Keratinocyte (primary cell): ENCODE measurements around the gene IDH3A. TPM values are rescaled to one million over a fixed set of nuclear protein-coding genes. Genes with fewer than 3 reads are reported as not detected.

Experiments used
- DNase-seq: peaks from one replicate; pipeline ENCODE4 v3.0.0-alpha.2; 2011; ENCODE audit warnings: low read depth, missing footprints, low spot score
- FAIRE-seq: peaks from 2 replicates; lab custom pipeline; 2011; peaks lifted over from hg19 to GRCh38; lab: Jason Lieb, UNC
- H2AFZ ChIP-seq: 2 replicates; pipeline ENCODE4 v1.6.0; 2012; ENCODE audit warnings: low read length, control low read depth, inconsistent platforms; ENCODE audit not compliant: control insufficient read depth
- H3K27ac ChIP-seq: 2 replicates; pipeline ENCODE4 v1.5.1; 2011; ENCODE audit warnings: low read length; ENCODE audit not compliant: control insufficient read depth, insufficient read depth
- H3K27me3 ChIP-seq: 3 replicates; pipeline ENCODE4 v1.6.0; 2011; ENCODE audit warnings: low read length; ENCODE audit not compliant: control insufficient read depth, insufficient read depth; ENCODE audit errors: extremely low read depth
- H3K36me3 ChIP-seq, 2 experiments: 2 replicates in 1 of 2; 3 replicates in 1 of 2; pipeline ENCODE4 v1.5.1; 2011; ENCODE audit warnings: low read length in 2 of 2, mild to moderate bottlenecking in 1 of 2; ENCODE audit not compliant: control insufficient read depth in 2 of 2, insufficient read depth in 2 of 2; ENCODE audit errors: extremely low read depth in 1 of 2
- H3K4me1 ChIP-seq: 3 replicates; pipeline ENCODE4 v1.5.1; 2011; ENCODE audit warnings: low read length; ENCODE audit not compliant: control insufficient read depth, insufficient read depth; ENCODE audit errors: extremely low read depth
- H3K4me2 ChIP-seq: 3 replicates; pipeline ENCODE4 v1.6.0; 2011; ENCODE audit warnings: low read depth, low read length; ENCODE audit not compliant: control insufficient read depth, insufficient read depth; ENCODE audit errors: extremely low read depth
- H3K4me3 ChIP-seq, 3 experiments: fragments of 200-600 bp in 1 of 3; sonication (generic) in 1 of 3; 2 replicates in 2 of 3; 3 replicates in 1 of 3; pipeline ENCODE4 v1.5.1; 2011 to 2016; ENCODE audit warnings: low read length in 3 of 3, mild to moderate bottlenecking in 3 of 3, control low read depth in 2 of 3, inconsistent platforms in 1 of 3, low read depth in 1 of 3, mixed read lengths in 1 of 3, mixed run types in 1 of 3, moderate library complexity in 1 of 3; ENCODE audit not compliant: control insufficient read depth in 2 of 3, insufficient read depth in 2 of 3; ENCODE audit errors: extremely low read depth in 1 of 3
- H3K79me2 ChIP-seq: 2 replicates; pipeline ENCODE4 v1.6.0; 2012; ENCODE audit warnings: low read length; ENCODE audit not compliant: control insufficient read depth, insufficient read depth
- H3K9ac ChIP-seq: 3 replicates; pipeline ENCODE4 v1.6.0; 2011; ENCODE audit warnings: low read length; ENCODE audit not compliant: control insufficient read depth, insufficient read depth; ENCODE audit errors: extremely low read depth
- H3K9me1 ChIP-seq: 3 replicates; pipeline ENCODE4 v1.6.0; 2011; ENCODE audit warnings: low read length; ENCODE audit not compliant: control insufficient read depth, insufficient read depth; ENCODE audit errors: extremely low read depth
- H3K9me3 ChIP-seq: 2 replicates; pipeline ENCODE4 v1.5.1; 2012; ENCODE audit warnings: low read depth, low read length; ENCODE audit not compliant: control insufficient read depth
- H4K20me1 ChIP-seq: 3 replicates; pipeline ENCODE4 v1.6.0; 2011; ENCODE audit warnings: low read length; ENCODE audit not compliant: control insufficient read depth, insufficient read depth; ENCODE audit errors: extremely low read depth
- EZH2 ChIP-seq: IDR thresholded peaks from one replicate; pipeline ENCODE4 v1.6.1; 2012; ENCODE audit warnings: inconsistent platforms, mild to moderate bottlenecking, low read length, moderate library complexity
- dilution Hi-C: fragments of 300-500 bp; cut with MboI; formaldehyde crosslinking; loops from one replicate; pipeline ENCODE4 v1.7.0; 2020; ENCODE audit warnings: low sequenced_read_pairs; ENCODE audit not compliant: extremely low pct_ligation_motif_present
- polyA plus RNA-seq, 5 experiments: library from polyadenylated mRNA; depleted of rRNA in 3 of 5; stranded (reverse) in 3 of 5; stranded (forward) in 1 of 5; unstranded in 1 of 5; fragments of >200 nt; gene quantifications; 1 replicate in 1 of 5; 2 replicates in 3 of 5; 3 replicates in 1 of 5; pipeline versions ENCODE4 v1.2.1 to v1.2.3, GENCODE V29; 2011 to 2012; ENCODE audit warnings: missing spikeins in 2 of 5, low read depth in 1 of 5, low replicate concordance in 1 of 5
- TF ChIP-seq, protein P1 (sequence below), 3 experiments: IDR thresholded peaks in 1 of 3; conservative IDR thresholded peaks in 1 of 3; optimal IDR thresholded peaks in 1 of 3; 2 replicates in 2 of 3; 3 replicates in 1 of 3; pipeline versions ENCODE3 to v1.5.1; 2011; ENCODE audit warnings: low read length in 3 of 3, mild to moderate bottlenecking in 3 of 3, moderate library complexity in 2 of 3, control low read depth in 1 of 3, inconsistent platforms in 1 of 3; ENCODE audit not compliant: insufficient read depth in 2 of 3; ENCODE audit errors: extremely low read depth in 1 of 3

IDH3A gene
- polyA plus RNA-seq, 1 donor (not counting 4 experiments of a cell fraction or from before 2014, with no cell fraction given), result 118 TPM

- dilution Hi-C loops, result no loop called here
These were observed 9.6 kb upstream of the IDH3A start for GRCh38 chr15:78139578-78139977.

GRCh38 chr15:78140292-78140691 is 8.9 kb upstream of the IDH3A start:
- dilution Hi-C loops, result no loop called here
- H3K27me3 ChIP-seq, result no peaks in the 10 kb centered on the region
- TF ChIP-seq, protein P1, sequence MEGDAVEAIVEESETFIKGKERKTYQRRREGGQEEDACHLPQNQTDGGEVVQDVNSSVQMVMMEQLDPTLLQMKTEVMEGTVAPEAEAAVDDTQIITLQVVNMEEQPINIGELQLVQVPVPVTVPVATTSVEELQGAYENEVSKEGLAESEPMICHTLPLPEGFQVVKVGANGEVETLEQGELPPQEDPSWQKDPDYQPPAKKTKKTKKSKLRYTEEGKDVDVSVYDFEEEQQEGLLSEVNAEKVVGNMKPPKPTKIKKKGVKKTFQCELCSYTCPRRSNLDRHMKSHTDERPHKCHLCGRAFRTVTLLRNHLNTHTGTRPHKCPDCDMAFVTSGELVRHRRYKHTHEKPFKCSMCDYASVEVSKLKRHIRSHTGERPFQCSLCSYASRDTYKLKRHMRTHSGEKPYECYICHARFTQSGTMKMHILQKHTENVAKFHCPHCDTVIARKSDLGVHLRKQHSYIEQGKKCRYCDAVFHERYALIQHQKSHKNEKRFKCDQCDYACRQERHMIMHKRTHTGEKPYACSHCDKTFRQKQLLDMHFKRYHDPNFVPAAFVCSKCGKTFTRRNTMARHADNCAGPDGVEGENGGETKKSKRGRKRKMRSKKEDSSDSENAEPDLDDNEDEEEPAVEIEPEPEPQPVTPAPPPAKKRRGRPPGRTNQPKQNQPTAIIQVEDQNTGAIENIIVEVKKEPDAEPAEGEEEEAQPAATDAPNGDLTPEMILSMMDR (optimal IDR thresholded peaks at IDR 0.05 in 1 of 3, IDR thresholded peaks at IDR 0.05 in 1 of 3, conservative IDR thresholded peaks at IDR 0.05 in 1 of 3; ENCODE audit: extremely low read depth in 1 of 3, insufficient read depth in 2 of 3, low read length in 3 of 3), result no peak
- TF ChIP-seq EZH2, result no peak
- no peak overlapping the region for H3K27ac ChIP-seq
- H3K79me2 ChIP-seq, result no peaks in the 10 kb centered on the region
- no peak for FAIRE-seq
- no peaks in the 10 kb centered on the region for H3K4me1 ChIP-seq
- DNase-seq, result no peak
- no peaks in the 10 kb centered on the region for H3K9me3 ChIP-seq
- no peaks in the 10 kb centered on the region for H3K9me1 ChIP-seq
- H3K9ac ChIP-seq, result no peak overlapping the region
- no peak overlapping the region for H2AFZ ChIP-seq
- no peaks in the 10 kb centered on the region for H4K20me1 ChIP-seq
- no peak overlapping the region for H3K4me2 ChIP-seq
- no peak overlapping the region for H3K4me3 ChIP-seq
- no peaks in the 10 kb centered on the region for H3K36me3 ChIP-seq

More at GRCh38 chr15:78139578-78139977, 9.6 kb upstream of the IDH3A start:
- DNase-seq, result no peak
- no peaks in the 10 kb centered on the region for H3K79me2 ChIP-seq
- H3K36me3 ChIP-seq, result no peaks in the 10 kb centered on the region
- H3K27ac ChIP-seq, result no peak overlapping the region
- H2AFZ ChIP-seq, result no peak overlapping the region
- no peaks in the 10 kb centered on the region for H4K20me1 ChIP-seq
- TF ChIP-seq, protein P1 (optimal IDR thresholded peaks at IDR 0.05 in 1 of 3, IDR thresholded peaks at IDR 0.05 in 1 of 3, conservative IDR thresholded peaks at IDR 0.05 in 1 of 3; ENCODE audit: extremely low read depth in 1 of 3, insufficient read depth in 2 of 3, low read length in 3 of 3), result no peak
- TF ChIP-seq EZH2, result no peak
- H3K4me3 ChIP-seq, result no peak overlapping the region
- H3K9me3 ChIP-seq, result no peaks in the 10 kb centered on the region
- H3K4me2 ChIP-seq, result no peak overlapping the region
- no peaks in the 10 kb centered on the region for H3K27me3 ChIP-seq
- no peak overlapping the region for H3K9ac ChIP-seq
- H3K4me1 ChIP-seq, result peaks cover 3% of the 10 kb centered on the region
- no peak for FAIRE-seq
- H3K9me1 ChIP-seq, result no peaks in the 10 kb centered on the region
